ENCODE data around the gene ANKMY2.
"Not testable (repeated sequence)": the region's sequence is repeated elsewhere in the genome, so short reads cannot be mapped to it uniquely, and the experiment has no call there.

Gene ANKMY2

DNA sequence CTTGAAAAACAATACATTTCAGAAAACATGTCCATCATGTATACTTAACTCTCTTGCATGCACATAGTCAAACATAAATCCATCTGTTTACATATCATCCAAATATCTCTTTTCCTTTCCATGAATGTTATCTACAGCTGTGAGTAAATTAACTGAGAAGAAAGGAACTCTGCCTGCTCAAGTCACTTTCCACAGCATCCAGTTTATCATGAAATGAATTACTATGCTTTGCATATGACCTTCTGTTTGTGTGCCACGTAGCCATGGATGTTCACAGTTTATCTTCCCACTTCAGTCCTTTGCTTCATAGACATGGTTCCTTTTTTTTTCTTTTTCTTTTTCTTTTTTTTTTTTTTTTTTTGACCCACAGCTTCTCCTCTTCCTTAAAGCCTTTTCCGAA, 40.0 kb upstream of the ANKMY2 start:
- TF ChIP-seq CTCF (IDR thresholded peaks at IDR 0.05; ENCODE audit: insufficient read depth, low read length, missing control alignments): no peak
- DNase-seq (ENCODE audit: low read depth, low spot score): no peak
- POLR2A ChIA-PET: no interaction called here
- CTCF ChIA-PET: interaction anchor here (3.8 kb wide), 1 partner anchor 9 kb away, joined by 22 read pairs; no protein-coding TSS in a partner anchor
- no peak overlapping the region for H3K4me3 ChIP-seq (ENCODE audit: low read depth, low read length)

GRCh38 chr7:16684935-16685334, 39.4 kb upstream of the ANKMY2 start:
- no peak for DNase-seq (ENCODE audit: low read depth, low spot score)
- H3K4me3 ChIP-seq (ENCODE audit: low read depth, low read length): no peak overlapping the region
- TF ChIP-seq CTCF (IDR thresholded peaks at IDR 0.05; ENCODE audit: insufficient read depth, low read length, missing control alignments): no peak
- POLR2A ChIA-PET: no interaction called here
- CTCF ChIA-PET: interaction anchor here (3.8 kb wide), 1 partner anchor 10 kb away, joined by 22 read pairs; no protein-coding TSS in a partner anchor

GRCh38 chr7:16678645-16679566, 33.4 kb upstream of the ANKMY2 start:
- H3K4me3 ChIP-seq (ENCODE audit: low read depth, low read length); POLR2A ChIA-PET; DNase-seq (ENCODE audit: low read depth, low spot score): not testable (repeated sequence)
- CTCF ChIA-PET: interaction anchor here (1.0 to 1.3 kb wide), 3 partner anchors 10 to 15 kb away, joined by 3 to 4 read pairs (median 3); no protein-coding TSS in a partner anchor

- DNase-seq (ENCODE audit: low read depth, low spot score): no peak
- H3K4me3 ChIP-seq (ENCODE audit: low read depth, low read length): no peak overlapping the region
- TF ChIP-seq CTCF (IDR thresholded peaks at IDR 0.05; ENCODE audit: insufficient read depth, low read length, missing control alignments): no peak
- CTCF ChIA-PET: interaction anchor here (0.9 to 1.3 kb wide), 4 partner anchors 9 to 16 kb away, joined by 3 to 4 read pairs (median 3); no protein-coding TSS in a partner anchor
- POLR2A ChIA-PET: no interaction called here
Measured at GRCh38 chr7:16677978-16678494, 32.5 kb upstream of the ANKMY2 start.

DNA sequence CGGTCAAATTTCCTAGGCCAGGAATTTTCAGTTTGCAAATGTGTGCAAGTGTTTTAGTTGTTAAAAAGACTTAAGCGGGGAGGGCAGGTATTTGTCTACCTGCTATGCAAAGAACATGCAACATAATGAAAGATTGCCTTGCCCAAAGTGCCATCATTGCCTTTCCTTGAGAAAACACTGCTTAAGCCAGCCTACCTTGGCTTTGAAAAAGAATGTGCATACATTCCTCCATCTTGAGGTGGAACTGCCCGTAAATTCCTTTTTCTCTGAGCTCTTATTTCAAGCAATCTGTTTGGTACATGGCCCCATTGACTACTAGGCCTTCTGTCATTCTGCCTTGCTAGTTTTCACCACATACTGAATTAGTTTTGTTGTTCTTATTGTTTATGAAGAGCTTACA, 29.7 kb upstream of the ANKMY2 start:
- no peak for DNase-seq (ENCODE audit: low read depth, low spot score)
- ChIA-PET CTCF (interaction anchor here (1.2 to 1.6 kb wide), 3 partner anchors 9 to 20 kb away, joined by 3 to 10 read pairs (median 3); no protein-coding TSS in a partner anchor), POLR2A (no interaction called here)
- TF ChIP-seq CTCF (IDR thresholded peaks at IDR 0.05; ENCODE audit: insufficient read depth, low read length, missing control alignments): no peak
- H3K4me3 ChIP-seq (ENCODE audit: low read depth, low read length): no peak overlapping the region

DNA sequence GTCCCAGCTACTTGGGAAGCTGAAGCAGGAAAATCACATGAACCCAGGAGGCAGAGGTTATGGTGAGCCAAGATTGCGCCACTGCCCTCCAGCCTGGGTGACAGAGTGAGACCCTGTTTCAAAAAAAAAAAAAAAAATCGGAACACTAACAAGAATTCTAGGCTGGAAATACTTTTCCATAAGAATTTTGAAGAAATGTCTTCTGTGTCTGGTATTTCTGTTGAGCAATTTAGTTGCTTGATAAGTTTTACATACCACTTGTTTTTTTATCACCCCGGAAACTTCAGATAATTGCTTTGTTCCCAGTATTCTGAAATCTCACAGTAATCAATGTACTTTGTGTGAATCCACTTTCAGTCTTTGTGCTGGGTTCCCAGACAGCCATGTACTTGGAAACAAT, 26.3 kb upstream of the ANKMY2 start:
- H3K4me3 ChIP-seq (ENCODE audit: low read depth, low read length): no peak overlapping the region
- DNase-seq (ENCODE audit: low read depth, low spot score): no peak
- ChIA-PET POLR2A (no interaction called here), CTCF (interaction anchor here (1.6 kb wide), 1 partner anchor 24 kb away, joined by 4 read pairs; no protein-coding TSS in a partner anchor)
- TF ChIP-seq CTCF (IDR thresholded peaks at IDR 0.05; ENCODE audit: insufficient read depth, low read length, missing control alignments): no peak

Data from AG04449 (cell line).